OCI-LY1 (cell line): Measurements from ENCODE around the gene DNAJB6.

ENCODE experiments used
- H2AFZ ChIP-seq: fragments of 200-600 bp; sonication (generic), shearing (Covaris generic); 2 replicates; pipeline ENCODE4 v1.6.0; 2014; ENCODE audit warnings: antibody characterized with exemption, mild to moderate bottlenecking, low read length
- H3F3A ChIP-seq: fragments of 200-600 bp; sonication (generic), shearing (Covaris generic); 2 replicates; pipeline ENCODE4 v1.6.0; 2014; ENCODE audit warnings: mild to moderate bottlenecking, antibody characterized with exemption, low read length, moderate library complexity; ENCODE audit not compliant: insufficient read depth
- H3K27ac ChIP-seq: fragments of 200-600 bp; sonication (generic); 2 replicates; pipeline ENCODE4 v1.5.1; 2014; ENCODE audit warnings: low read length, mixed run types, mild to moderate bottlenecking, low read depth; ENCODE audit not compliant: poor library complexity, severe bottlenecking
- H3K27me3 ChIP-seq: fragments of 200-600 bp; sonication (generic); 2 replicates; pipeline ENCODE4 v1.6.0; 2014; ENCODE audit warnings: antibody characterized with exemption, mild to moderate bottlenecking, low read length, moderate library complexity; ENCODE audit not compliant: insufficient read depth
- H3K36me3 ChIP-seq: fragments of 200-600 bp; sonication (generic); 2 replicates; pipeline ENCODE4 v1.6.1; 2014; ENCODE audit warnings: mild to moderate bottlenecking, antibody characterized with exemption, low read length, moderate library complexity, mixed read lengths; ENCODE audit not compliant: insufficient read depth
- H3K4me1 ChIP-seq: fragments of 200-600 bp; sonication (generic); 2 replicates; pipeline ENCODE4 v1.5.1; 2014; ENCODE audit warnings: mild to moderate bottlenecking, low read length, moderate library complexity; ENCODE audit not compliant: insufficient read depth, severe bottlenecking
- H3K4me2 ChIP-seq: fragments of 200-600 bp; sonication (generic), shearing (Covaris generic); 2 replicates; pipeline ENCODE4 v1.6.1; 2014; ENCODE audit warnings: low read length
- H3K4me3 ChIP-seq: fragments of 200-600 bp; sonication (generic); 2 replicates; pipeline ENCODE4 v1.5.1; 2014; ENCODE audit warnings: low read length, low read depth, mild to moderate bottlenecking, mixed read lengths; ENCODE audit not compliant: poor library complexity, severe bottlenecking
- H3K79me2 ChIP-seq: fragments of 200-600 bp; shearing (Covaris generic); 2 replicates; pipeline ENCODE4 v1.6.1; 2016; ENCODE audit warnings: mixed run types, low read length, mixed read lengths; ENCODE audit not compliant: insufficient read depth
- H3K9ac ChIP-seq: fragments of 200-600 bp; sonication (generic), shearing (Covaris generic); 2 replicates; pipeline ENCODE4 v1.6.1; 2014; ENCODE audit warnings: mild to moderate bottlenecking, low read length, mixed read lengths
- H3K9me2 ChIP-seq: fragments of 200-600 bp; sonication (generic), shearing (Covaris generic); 2 replicates; pipeline ENCODE4 v1.6.1; 2014; ENCODE audit warnings: low read depth, mild to moderate bottlenecking, low read length, mixed read lengths
- H3K9me3 ChIP-seq: fragments of 200-600 bp; shearing (Covaris generic); 2 replicates; pipeline ENCODE4 v1.6.1; 2014; ENCODE audit warnings: low read length, mixed read lengths
- H4K20me1 ChIP-seq: fragments of 200-600 bp; sonication (generic), shearing (Covaris generic); 2 replicates; pipeline ENCODE4 v1.6.0; 2016; ENCODE audit warnings: mild to moderate bottlenecking, low read length; ENCODE audit not compliant: insufficient read depth
- EZH2 ChIP-seq: fragments of 200-600 bp; sonication (generic), shearing (Covaris generic); IDR thresholded peaks from 2 replicates; pipeline ENCODE4 v1.8.0; 2017; ENCODE audit warnings: borderline replicate concordance, mixed run types, mild to moderate bottlenecking, antibody characterized with exemption, low read length, moderate library complexity, mixed read lengths
- TF ChIP-seq, protein P1 (sequence below): fragments of 200-600 bp; sonication (generic), shearing (Covaris generic); IDR thresholded peaks from 2 replicates; pipeline ENCODE4 v1.5.1; 2017; ENCODE audit warnings: mild to moderate bottlenecking, antibody characterized with exemption, low read length, moderate library complexity, mixed read lengths

The DNAJB6 gene

DNA sequence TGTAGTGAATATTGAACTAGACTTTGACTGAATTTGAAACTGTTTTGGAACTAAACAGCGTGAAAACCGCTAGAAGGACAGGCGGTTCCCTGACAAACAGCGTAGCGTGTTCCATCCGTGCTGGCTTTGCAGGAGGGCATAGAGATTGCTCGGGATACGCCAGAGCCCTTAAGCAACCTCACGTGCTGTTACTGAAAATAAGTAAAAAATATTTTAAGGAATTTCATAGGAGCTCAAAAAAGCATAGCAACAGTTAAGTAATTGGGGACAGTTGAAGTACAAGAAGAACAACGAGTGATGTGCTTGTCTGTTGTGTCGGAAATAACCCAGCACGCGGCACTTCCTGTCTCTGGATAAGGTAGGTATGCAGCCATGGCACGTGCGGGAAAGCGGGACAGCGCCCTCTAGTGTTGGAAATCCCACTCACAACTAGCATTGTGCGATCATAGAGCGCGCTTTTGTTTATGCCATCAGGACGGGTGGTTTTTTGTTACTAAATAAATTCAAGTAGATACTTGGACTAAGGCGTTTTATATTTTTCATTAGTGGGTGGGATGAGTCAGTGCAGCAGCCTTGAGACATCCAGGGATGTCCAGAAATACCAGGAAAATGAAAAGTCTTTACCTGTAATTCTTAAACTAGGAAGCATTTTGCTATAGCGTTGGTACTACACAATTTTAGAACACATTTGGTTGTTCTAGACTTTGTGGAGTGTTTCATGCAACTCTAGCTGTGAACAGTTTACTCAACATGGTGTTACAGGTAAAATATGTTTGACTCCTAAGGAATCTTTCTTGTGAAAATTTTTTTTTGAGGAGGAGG lies 50.4 kb downstream of the DNAJB6 start:
- peaks cover 7% of the 10 kb centered on the region; the same call in 1 of the 2 replicates for H3F3A ChIP-seq
- TF ChIP-seq EZH2 = no peak
- TF ChIP-seq, protein P1, sequence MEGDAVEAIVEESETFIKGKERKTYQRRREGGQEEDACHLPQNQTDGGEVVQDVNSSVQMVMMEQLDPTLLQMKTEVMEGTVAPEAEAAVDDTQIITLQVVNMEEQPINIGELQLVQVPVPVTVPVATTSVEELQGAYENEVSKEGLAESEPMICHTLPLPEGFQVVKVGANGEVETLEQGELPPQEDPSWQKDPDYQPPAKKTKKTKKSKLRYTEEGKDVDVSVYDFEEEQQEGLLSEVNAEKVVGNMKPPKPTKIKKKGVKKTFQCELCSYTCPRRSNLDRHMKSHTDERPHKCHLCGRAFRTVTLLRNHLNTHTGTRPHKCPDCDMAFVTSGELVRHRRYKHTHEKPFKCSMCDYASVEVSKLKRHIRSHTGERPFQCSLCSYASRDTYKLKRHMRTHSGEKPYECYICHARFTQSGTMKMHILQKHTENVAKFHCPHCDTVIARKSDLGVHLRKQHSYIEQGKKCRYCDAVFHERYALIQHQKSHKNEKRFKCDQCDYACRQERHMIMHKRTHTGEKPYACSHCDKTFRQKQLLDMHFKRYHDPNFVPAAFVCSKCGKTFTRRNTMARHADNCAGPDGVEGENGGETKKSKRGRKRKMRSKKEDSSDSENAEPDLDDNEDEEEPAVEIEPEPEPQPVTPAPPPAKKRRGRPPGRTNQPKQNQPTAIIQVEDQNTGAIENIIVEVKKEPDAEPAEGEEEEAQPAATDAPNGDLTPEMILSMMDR = peak; percentile 98
- H3K4me2 ChIP-seq = peak overlapping the region; percentile 63
- 0 out of 2 replicates have a peak, but pooled peaks cover 7% of the 10 kb centered on the region for H3K79me2 ChIP-seq
- peaks cover 14% of the 10 kb centered on the region for H3K4me1 ChIP-seq
- H3K9me2 ChIP-seq = no peaks in the 10 kb centered on the region
- no peaks in the 10 kb centered on the region for H3K9me3 ChIP-seq
- H3K4me3 ChIP-seq = peak overlapping the region; percentile 34
- peak overlapping the region; percentile 31; the same call in 1 of the 2 replicates for H2AFZ ChIP-seq
- no peaks in the 10 kb centered on the region for H3K27me3 ChIP-seq
- H3K9ac ChIP-seq = peak overlapping the region; percentile 51
- H4K20me1 ChIP-seq = no peaks in the 10 kb centered on the region
- peak overlapping the region; percentile 55 for H3K27ac ChIP-seq
- H3K36me3 ChIP-seq = peaks cover 86% of the 10 kb centered on the region

DNA sequence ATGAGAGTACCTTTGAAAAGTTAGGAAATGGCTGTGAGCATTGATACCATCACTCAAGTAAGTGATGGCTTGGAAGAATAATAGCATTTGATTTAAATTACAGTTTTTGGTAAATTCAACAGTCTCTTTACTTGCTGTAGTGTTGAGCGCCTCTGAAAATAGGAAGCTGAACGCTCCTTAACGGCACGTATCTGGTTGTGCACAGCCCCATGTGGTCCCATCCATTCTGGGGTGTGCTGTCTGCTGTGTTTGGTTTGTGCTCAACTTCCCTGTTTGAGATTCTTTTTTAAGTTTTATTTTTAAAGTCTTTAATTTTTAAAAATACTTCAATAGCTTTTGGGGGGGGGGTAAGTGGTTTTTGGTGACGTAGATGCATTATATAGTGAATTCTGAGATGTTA lies 51.5 kb downstream of the DNAJB6 start:
- Histone ChIP-seq H4K20me1 (no peaks in the 10 kb centered on the region), H3K27ac (no peak overlapping the region), H3K79me2 (0 out of 2 replicates have a peak, but pooled peaks cover 7% of the 10 kb centered on the region), H3K4me3 (no peak overlapping the region), H3F3A (no peaks in the 10 kb centered on the region), H3K4me1 (peaks cover 14% of the 10 kb centered on the region), H3K36me3 (peaks cover 83% of the 10 kb centered on the region), H3K9ac (no peak overlapping the region), H3K4me2 (no peak overlapping the region), H3K27me3 (no peaks in the 10 kb centered on the region), H3K9me3 (no peaks in the 10 kb centered on the region), H2AFZ (no peak overlapping the region), H3K9me2 (no peaks in the 10 kb centered on the region)
- TF ChIP-seq, protein P1 = no peak
- no peak for TF ChIP-seq EZH2

DNA sequence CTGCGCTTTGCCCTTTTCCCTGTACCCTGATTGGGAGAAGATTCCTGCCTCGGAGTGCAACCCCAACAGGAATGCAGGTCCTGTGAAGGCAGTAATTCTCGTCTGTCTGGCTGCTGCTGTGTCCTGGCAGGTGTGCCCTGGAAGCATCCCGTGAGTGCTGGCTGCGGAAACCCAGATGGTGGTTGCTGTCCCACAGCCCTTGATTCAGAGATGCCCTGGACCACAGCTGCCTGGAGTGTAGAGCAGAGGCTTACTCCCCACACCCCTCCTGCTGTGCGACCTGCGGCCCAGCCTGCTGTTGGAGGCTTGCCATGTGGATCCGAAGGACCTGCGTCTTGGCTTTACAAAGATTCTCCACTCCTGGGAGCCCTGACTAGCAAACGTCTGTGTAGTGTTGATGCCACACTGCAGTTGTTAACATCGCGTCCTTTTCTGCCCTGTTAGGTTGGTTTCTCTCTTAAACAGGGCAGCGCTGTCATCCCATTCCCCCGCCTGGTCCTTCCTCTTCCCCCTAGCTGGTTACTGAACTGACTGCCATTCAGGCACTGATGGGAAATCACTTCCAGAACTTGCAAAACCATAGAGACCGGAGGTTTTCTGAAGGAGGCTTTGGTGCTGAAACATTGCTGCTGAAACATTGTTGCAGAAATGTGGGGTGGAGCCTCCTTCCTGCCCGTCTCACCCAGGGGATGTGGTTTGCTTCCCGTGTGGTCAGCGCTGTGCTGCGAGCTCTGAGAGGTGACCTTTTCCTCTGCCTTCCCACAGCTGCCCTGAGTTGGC lies 53.3 kb downstream of the DNAJB6 start:
- no peak overlapping the region for H3K27ac ChIP-seq

More for the DNA sequence above, 53.3 kb downstream of the DNAJB6 start:
- peaks cover 14% of the 10 kb centered on the region for H3K4me1 ChIP-seq
- H3K9me3 ChIP-seq = no peaks in the 10 kb centered on the region
- TF ChIP-seq, protein P1 = no peak
- TF ChIP-seq EZH2 = no peak
- H3F3A ChIP-seq = no peaks in the 10 kb centered on the region
- no peaks in the 10 kb centered on the region for H4K20me1 ChIP-seq
- H3K36me3 ChIP-seq = peaks cover 81% of the 10 kb centered on the region
- no peak overlapping the region for H3K4me3 ChIP-seq
- no peaks in the 10 kb centered on the region for H3K9me2 ChIP-seq
- H3K4me2 ChIP-seq = no peak overlapping the region
- no peaks in the 10 kb centered on the region for H3K27me3 ChIP-seq
- H3K9ac ChIP-seq = no peak overlapping the region
- H2AFZ ChIP-seq = no peak overlapping the region
- peaks cover 7% of the 10 kb centered on the region; the same call in 1 of the 2 replicates for H3K79me2 ChIP-seq
